Measurements from ENCODE around the gene FBXW11. TPM values are rescaled to one million over a fixed set of nuclear protein-coding genes. Genes with fewer than 3 reads are reported as not detected.
A peak's percentile ranks its signal among the peaks of the same experiment; 100 is the strongest.
"Not testable (repeated sequence)": the region's sequence is repeated elsewhere in the genome, so short reads cannot be mapped to it uniquely, and the experiment has no call there.

FBXW11 gene
- total and polyA plus RNA-seq, 2 donors (not counting 1 experiment from before 2014, with no cell fraction given) = 19.7 to 62.4 TPM

GRCh38 chr5:171941275-171941674, 65.2 kb downstream of the FBXW11 start:
- intact Hi-C loops (cut with micrococcal nuclease) = not testable (repeated sequence)

GRCh38 chr5:171939951-171940350, 66.5 kb downstream of the FBXW11 start:
- Histone ChIP-seq H3K36me3 (replicated peaks in 1 of 2; ENCODE audit: control extremely low read depth in 1 of 2, control insufficient read depth in 1 of 2, extremely low read depth in 1 of 2, insufficient read depth in 2 of 2, low read length in 1 of 2) (peaks cover 0 to 3% of the 10 kb centered on the region in 2 experiments), H4K20me1 (ENCODE audit: control insufficient read depth, insufficient read depth, low read length, poor library complexity, severe bottlenecking) (peaks cover 23% of the 10 kb centered on the region), H2AFZ (ENCODE audit: insufficient read depth, low read depth, low read length, poor library complexity, severe bottlenecking) (no peak overlapping the region), H3K9ac (ENCODE audit: low read length) (no peak overlapping the region), H3K9me3 (ENCODE audit: control extremely low read depth in 1 of 3, control insufficient read depth in 2 of 3, insufficient read depth in 1 of 3, low read length in 2 of 3) (peaks cover 0 to 5% (median 3%) of the 10 kb centered on the region in 3 donors), H3K27ac (ENCODE audit: low read length in 2 of 2) (peak overlapping the region in 1 of 2 donors; percentile 24), H3K27me3 (replicated peaks in 1 of 4; ENCODE audit: control extremely low read depth in 1 of 4, control insufficient read depth in 3 of 4, insufficient read depth in 4 of 4, low read length in 3 of 4) (no peaks in the 10 kb centered on the region), H3K79me2 (ENCODE audit: control insufficient read depth, insufficient read depth, low read length) (peaks cover 82% of the 10 kb centered on the region), H3K4me3 (ENCODE audit: control extremely low read depth in 1 of 5, extremely low read depth in 1 of 5, insufficient read depth in 1 of 5, low read depth in 2 of 5, low read length in 4 of 5) (no peak overlapping the region), H3K4me1 (ENCODE audit: control insufficient read depth in 2 of 2, insufficient read depth in 2 of 2, low read length in 2 of 2) (peaks cover 4 to 11% of the 10 kb centered on the region in 2 donors), H3K4me2 (replicated peaks; ENCODE audit: low read depth, low read length, poor library complexity, severe bottlenecking) (no peak overlapping the region)
- no peak for ATAC-seq (ENCODE audit: low read depth)
- DNase-seq = no peak
- WGBS (ENCODE audit: insufficient coverage) = no CpG with 5 or more reads among the region's 3 CpGs
- no peaks in the 10 kb centered on the region for H3K27me3 Mint-ChIP-seq
- TF ChIP-seq CTCF (IDR thresholded peaks at IDR 0.05) (no peak), EZH2 (IDR thresholded peaks at IDR 0.05; ENCODE audit: borderline replicate concordance, insufficient read depth, low read depth, low read length, poor library complexity, severe bottlenecking) (no peak)
- no peaks in the 10 kb centered on the region for H3K9me3 Mint-ChIP-seq (ENCODE audit: insufficient read depth)
- ChIA-PET CTCF (interaction anchor here (0.6 kb wide), 1 partner anchor 327 kb away, joined by 4 read pairs; no protein-coding TSS in a partner anchor), POLR2A (no interaction called here)
- intact Hi-C loops (cut with micrococcal nuclease) = no loop called here
- no peak overlapping the region for H3K27ac Mint-ChIP-seq
- no peak overlapping the region for H3K4me3 Mint-ChIP-seq
- H3K4me1 Mint-ChIP-seq = peaks cover 53% of the 10 kb centered on the region

More at GRCh38 chr5:171941275-171941674, 65.2 kb downstream of the FBXW11 start:
- H3K36me3 ChIP-seq (replicated peaks in 1 of 2; ENCODE audit: control extremely low read depth in 1 of 2, control insufficient read depth in 1 of 2, extremely low read depth in 1 of 2, insufficient read depth in 2 of 2, low read length in 1 of 2); H3K27me3 ChIP-seq (replicated peaks in 1 of 4; ENCODE audit: control extremely low read depth in 1 of 4, control insufficient read depth in 3 of 4, insufficient read depth in 4 of 4, low read length in 3 of 4); H3K4me3 ChIP-seq (ENCODE audit: control extremely low read depth in 1 of 5, extremely low read depth in 1 of 5, insufficient read depth in 1 of 5, low read depth in 2 of 5, low read length in 4 of 5); DNase-seq; CTCF ChIA-PET; H3K9me3 Mint-ChIP-seq (ENCODE audit: insufficient read depth); H3K9me3 ChIP-seq (ENCODE audit: control extremely low read depth in 1 of 3, control insufficient read depth in 2 of 3, insufficient read depth in 1 of 3, low read length in 2 of 3); POLR2A ChIA-PET; H3K27ac ChIP-seq (ENCODE audit: low read length in 2 of 2); H2AFZ ChIP-seq (ENCODE audit: insufficient read depth, low read depth, low read length, poor library complexity, severe bottlenecking); H3K4me2 ChIP-seq (replicated peaks; ENCODE audit: low read depth, low read length, poor library complexity, severe bottlenecking); ATAC-seq (ENCODE audit: low read depth); H3K4me3 Mint-ChIP-seq; H3K27me3 Mint-ChIP-seq; H3K27ac Mint-ChIP-seq; H3K9ac ChIP-seq (ENCODE audit: low read length): not testable (repeated sequence)
- Histone ChIP-seq H4K20me1 (ENCODE audit: control insufficient read depth, insufficient read depth, low read length, poor library complexity, severe bottlenecking) (peaks cover 27% of the 10 kb centered on the region), H3K4me1 (ENCODE audit: control insufficient read depth in 2 of 2, insufficient read depth in 2 of 2, low read length in 2 of 2) (peaks cover 4 to 11% of the 10 kb centered on the region in 2 donors), H3K79me2 (ENCODE audit: control insufficient read depth, insufficient read depth, low read length) (peaks cover 83% of the 10 kb centered on the region)
- WGBS (ENCODE audit: insufficient coverage) = no CpG with 5 or more reads among the region's 5 CpGs
- H3K4me1 Mint-ChIP-seq = peaks cover 60% of the 10 kb centered on the region
